Kidney (tissue), 14 donors: ENCODE results near the gene CFP. TPM values are rescaled to one million over a fixed set of nuclear protein-coding genes. Genes with fewer than 3 reads are reported as not detected.

Source experiments
- DNase-seq, 5 donors: peaks; one replicate each; pipeline ENCODE4 v3.0.0-alpha.2; 2013 to 2020
- FAIRE-seq: peaks from 2 replicates; lab custom pipeline; 2012; peaks lifted over from hg19 to GRCh38; lab: Jason Lieb, UNC
- H3K27ac ChIP-seq, 2 donors: one replicate each; pipeline ENCODE4 v1.7.0; 2013; ENCODE audit warnings: low read depth in 2 of 2, low read length in 2 of 2, inconsistent platforms in 1 of 2
- H3K27me3 ChIP-seq: one replicate; pipeline ENCODE4 v1.7.1; 2013; ENCODE audit warnings: low read length, inconsistent platforms; ENCODE audit not compliant: control insufficient read depth, insufficient read depth
- H3K36me3 ChIP-seq, 3 donors: one replicate each; pipeline versions ENCODE4 v1.7.0 to v1.7.1; 2013; ENCODE audit warnings: low read length in 3 of 3, control low read depth in 1 of 3, inconsistent platforms in 1 of 3; ENCODE audit not compliant: insufficient read depth in 3 of 3, control insufficient read depth in 2 of 3
- H3K4me1 ChIP-seq, 3 donors: one replicate each; pipeline versions ENCODE4 v1.7.0 to v1.7.1; 2013; ENCODE audit warnings: low read length in 3 of 3, inconsistent platforms in 1 of 3, low read depth in 1 of 3; ENCODE audit not compliant: control insufficient read depth in 2 of 3, insufficient read depth in 2 of 3
- H3K4me3 ChIP-seq, 3 donors: one replicate each; pipeline versions ENCODE4 v1.7.0 to v1.8.1; 2013; ENCODE audit warnings: low read length in 3 of 3, control low read depth in 1 of 3, inconsistent platforms in 1 of 3
- H3K9ac ChIP-seq, 3 donors: one replicate each; pipeline versions ENCODE4 v1.7.0 to v1.7.1; 2013; ENCODE audit warnings: low read length in 3 of 3, control low read depth in 1 of 3, inconsistent platforms in 1 of 3
- H3K9me3 ChIP-seq, 3 donors: one replicate each; pipeline versions ENCODE4 v1.7.0 to v1.7.1; 2013; ENCODE audit warnings: low read length in 3 of 3, control low read depth in 1 of 3, inconsistent platforms in 1 of 3; ENCODE audit not compliant: control insufficient read depth in 2 of 3, insufficient read depth in 1 of 3
- CTCF ChIP-seq: IDR thresholded peaks from 3 replicates; pipeline ENCODE4 v1.5.1; 2012; ENCODE audit warnings: mild to moderate bottlenecking, moderate library complexity, borderline replicate concordance; ENCODE audit not compliant: insufficient read depth; ENCODE audit errors: extremely low read depth
- intact Hi-C: fragments of 100-400 bp; cut with DNase I; formaldehyde crosslinking; loops from one replicate; pipeline ENCODE4 v1.11.1; 2022
- microRNA-seq: library from miRNA; unstranded; fragments of <30 nt; microRNA quantifications from one replicate; pipeline ENCODE4 v1.2.0, GENCODE V29; 2020
- polyA plus RNA-seq: library from polyadenylated mRNA; stranded (reverse); fragments of 350-450 nt; fragmentation: Illumina TruSeq; extraction: RNeasy Lipid Tissue Mini Kit (QIAGEN cat#74804); gene quantifications from one replicate; pipeline ENCODE4 v1.2.3, GENCODE V29; 2014; ENCODE audit warnings: low read depth, low replicate concordance; ENCODE audit not compliant: insufficient read depth
- total RNA-seq: library from RNA; stranded (reverse); fragmentation: NEBNext Ultra II Directional; extraction: Animal tissue kit (Norgen Biotek cat#: 25700); gene quantifications from one replicate; pipeline ENCODE4 v1.2.1, GENCODE V29; 2021
- donor health status: control.
- donor health status: control.
- donor health status: control.
- donor health status: control.
- donor health status: control.
- donor health status: DM: yes; HTN: yes; CAD: no.
- donor health status: Normal renal cell carcinoma (clear cell type).

Gene CFP
- total and polyA plus RNA-seq, 2 donors from 2014 or later = 2.1 to 8.3 TPM

GRCh38 chrX:47574547-47575301, 55.0 kb downstream of the CFP start:
- intact Hi-C loops = no loop called here
- Histone ChIP-seq H3K27me3 (no peaks in the 10 kb centered on the region), H3K36me3 (peaks cover 0 to 1% (median 0%) of the 10 kb centered on the region in 3 donors), H3K27ac (no peak overlapping the region), H3K4me3 (no peak overlapping the region), H3K4me1 (no peaks in the 10 kb centered on the region), H3K9ac (no peak overlapping the region), H3K9me3 (no peaks in the 10 kb centered on the region)
- FAIRE-seq = no peak
- DNase-seq = peak in 3 of 5 donors; percentile 8 to 58 (median 16)
- TF ChIP-seq CTCF = no peak

GRCh38 chrX:47574076-47574546, 55.6 kb downstream of the CFP start:
- intact Hi-C loops = no loop called here
- peaks cover 0 to 4% (median 2%) of the 10 kb centered on the region in 3 donors for H3K36me3 ChIP-seq
- no peaks in the 10 kb centered on the region for H3K4me1 ChIP-seq
- TF ChIP-seq CTCF = no peak
- no peak overlapping the region for H3K9ac ChIP-seq
- FAIRE-seq = no peak
- H3K9me3 ChIP-seq = no peaks in the 10 kb centered on the region
- H3K27ac ChIP-seq = no peak overlapping the region
- no peak overlapping the region for H3K4me3 ChIP-seq
- no peaks in the 10 kb centered on the region for H3K27me3 ChIP-seq
- peak in 1 of 5 donors; percentile 46 for DNase-seq

GRCh38 chrX:47573341-47574075, 56.2 kb downstream of the CFP start:
- FAIRE-seq (no peak), DNase-seq (peak; percentile 77 to 93 (median 85))
- Histone ChIP-seq H3K9me3 (no peaks in the 10 kb centered on the region), H3K36me3 (peaks cover 0 to 9% (median 4%) of the 10 kb centered on the region in 3 donors), H3K4me3 (peak overlapping the region in 1 of 3 donors; percentile 4), H3K9ac (no peak overlapping the region), H3K4me1 (no peaks in the 10 kb centered on the region), H3K27ac (no peak overlapping the region), H3K27me3 (no peaks in the 10 kb centered on the region)
- no peak for TF ChIP-seq CTCF
- intact Hi-C loops = no loop called here

Small RNA genes lying within 50 kb of the gene (microRNA-seq; reads per million reads assigned to microRNA genes)
- 1.0 reads per million for gene MIR4769

Other genes with a start within 250 kb of the CFP start
- gene ZNF41, start 146.7 kb downstream of the CFP start, total RNA-seq = 12.7 TPM
- 2.5 TPM for gene ZNF41, start 146.7 kb downstream of the CFP start, polyA plus RNA-seq
- gene ARAF, start 68.7 kb downstream of the CFP start, total RNA-seq = 79.4 TPM
- 105 TPM for gene ARAF, start 68.7 kb downstream of the CFP start, polyA plus RNA-seq
- gene TIMP1, start 47.5 kb downstream of the CFP start, total RNA-seq = 551 TPM
- 382 TPM for gene TIMP1, start 47.5 kb downstream of the CFP start, polyA plus RNA-seq
- gene SYN1, start 10.1 kb downstream of the CFP start, total RNA-seq = 0.85 TPM
- 0.88 TPM for gene SYN1, start 10.1 kb downstream of the CFP start, polyA plus RNA-seq
- 26.9 TPM for gene ELK1, start 20.6 kb upstream of the CFP start, total RNA-seq
- gene ELK1, start 20.6 kb upstream of the CFP start, polyA plus RNA-seq = 10.5 TPM
- 88.0 TPM for gene UXT, start 29.2 kb upstream of the CFP start, total RNA-seq
- gene UXT, start 29.2 kb upstream of the CFP start, polyA plus RNA-seq = 210 TPM
- gene ZNF81, start 207.0 kb upstream of the CFP start, total RNA-seq = 16.1 TPM
- gene ZNF81, start 207.0 kb upstream of the CFP start, polyA plus RNA-seq = 2.5 TPM